ENCODE measurements around the gene POMGNT2.
"Not testable (repeated sequence)": the region's sequence is repeated elsewhere in the genome, so short reads cannot be mapped to it uniquely, and the experiment has no call there.

POMGNT2 gene

GRCh38 chr3:43075904-43076661 lies 29.8 kb downstream of the POMGNT2 start:
- DNase-seq, result no peak

- DNase-seq, result no peak
Observed at GRCh38 chr3:43074901-43075689, 30.8 kb downstream of the POMGNT2 start.

- no peak for DNase-seq
Observed at GRCh38 chr3:43074482-43074881, 31.4 kb downstream of the POMGNT2 start.

GRCh38 chr3:43073836-43074220 lies 32.1 kb downstream of the POMGNT2 start:
- no peak for DNase-seq

GRCh38 chr3:43073116-43073835 lies 32.6 kb downstream of the POMGNT2 start:
- no peak for DNase-seq

- DNase-seq, result no peak
Observed at GRCh38 chr3:43072361-43072760, 33.5 kb downstream of the POMGNT2 start.

GRCh38 chr3:43071313-43071893 lies 34.5 kb downstream of the POMGNT2 start:
- DNase-seq, result no peak

GRCh38 chr3:43070670-43071069 lies 35.2 kb downstream of the POMGNT2 start:
- not testable (repeated sequence) for DNase-seq

- no peak for DNase-seq
Observed at GRCh38 chr3:43063114-43063513, 42.8 kb downstream of the POMGNT2 start.

- no peak for DNase-seq
Observed at GRCh38 chr3:43062564-43063040, 43.3 kb downstream of the POMGNT2 start.

GRCh38 chr3:43062040-43062563 lies 43.8 kb downstream of the POMGNT2 start:
- no peak for DNase-seq

- no peak for DNase-seq
Observed at GRCh38 chr3:43061101-43061895, 44.6 kb downstream of the POMGNT2 start.

- DNase-seq, result no peak
Observed at GRCh38 chr3:43059456-43059855, 46.4 kb downstream of the POMGNT2 start.

GRCh38 chr3:43055806-43056770 lies 49.8 kb downstream of the POMGNT2 start:
- DNase-seq, result no peak

GRCh38 chr3:43055393-43055792 lies 50.5 kb downstream of the POMGNT2 start:
- no peak for DNase-seq

- DNase-seq, result no peak
Observed at GRCh38 chr3:43054754-43055153, 51.1 kb downstream of the POMGNT2 start.

GRCh38 chr3:43053291-43053690 lies 52.6 kb downstream of the POMGNT2 start:
- no peak for DNase-seq

- DNase-seq, result no peak
Observed at GRCh38 chr3:43048470-43048869, 57.4 kb downstream of the POMGNT2 start.

- DNase-seq, result no peak
Observed at GRCh38 chr3:43046583-43046982, 59.3 kb downstream of the POMGNT2 start.

GRCh38 chr3:43045079-43045478 lies 60.8 kb downstream of the POMGNT2 start:
- not testable (repeated sequence) for DNase-seq

- no peak for DNase-seq
Observed at GRCh38 chr3:43043793-43044192, 62.1 kb downstream of the POMGNT2 start.

All from activated gamma-delta T cell (primary cell).